HG03025 (cell line): ENCODE data around the gene RNF217.
"Not testable (repeated sequence)": the region's sequence is repeated elsewhere in the genome, so short reads cannot be mapped to it uniquely, and the experiment has no call there.

Experiments
- ATAC-seq: cut with Tn5 transposase; IDR thresholded peaks from one replicate; pipeline ENCODE4 v1.9.1; 2021; ENCODE audit warnings: mild to moderate bottlenecking, moderate library complexity; ENCODE audit not compliant: unreplicated experiment, low FRiP score

RNF217 gene

DNA sequence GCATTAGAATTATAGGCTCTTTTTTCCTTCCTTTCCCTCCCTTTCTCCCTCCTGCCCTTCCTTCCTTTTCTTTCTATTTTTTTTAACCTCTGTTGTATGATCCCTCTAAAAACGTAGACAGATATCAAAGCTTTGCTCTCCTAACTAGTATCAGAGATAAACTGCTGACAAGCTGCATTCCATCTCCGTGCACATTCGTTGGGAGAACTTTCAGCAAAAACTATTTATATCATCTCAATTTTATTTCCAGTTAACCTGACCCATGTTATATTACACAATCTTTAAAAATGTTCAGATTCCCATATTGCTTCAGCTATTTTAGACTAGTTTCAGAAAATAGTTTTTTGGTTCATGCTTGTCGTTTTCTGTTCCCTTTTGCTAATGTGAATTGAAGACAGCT lies 47.3 kb downstream of the RNF217 start:
- no peak for ATAC-seq

DNA sequence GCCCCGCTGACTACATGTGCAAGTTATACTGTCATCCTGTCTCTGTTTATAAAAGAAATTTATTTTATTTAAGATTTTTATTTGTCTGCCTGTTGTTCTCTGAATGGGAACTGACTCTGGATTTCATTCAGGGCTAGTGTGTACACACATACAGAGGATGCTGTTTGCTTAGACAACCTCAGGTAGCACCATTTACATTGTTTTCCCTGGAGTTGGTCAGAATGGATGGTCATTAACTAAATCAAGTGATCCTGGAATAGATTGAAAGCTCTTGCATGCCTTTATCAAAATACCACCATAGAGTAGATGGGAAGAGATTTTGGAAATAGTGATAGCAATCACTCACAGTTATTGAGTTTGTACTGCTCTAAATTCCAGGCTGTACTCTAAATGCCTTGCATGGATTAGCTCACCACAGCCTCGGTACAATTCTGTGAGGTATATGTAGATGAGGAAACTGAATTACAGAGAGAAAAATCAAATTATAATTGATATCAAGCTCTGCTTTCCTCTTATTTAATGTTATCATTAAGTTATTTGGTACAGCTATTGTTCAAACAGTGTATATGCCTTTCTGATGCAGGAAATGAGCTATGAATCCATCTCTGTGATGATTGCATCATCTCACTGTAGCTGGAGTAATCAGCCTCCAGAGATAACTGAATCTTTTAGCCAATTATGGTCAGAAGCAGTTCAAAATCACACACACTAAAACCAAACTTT lies 51.9 kb downstream of the RNF217 start:
- no peak for ATAC-seq

DNA sequence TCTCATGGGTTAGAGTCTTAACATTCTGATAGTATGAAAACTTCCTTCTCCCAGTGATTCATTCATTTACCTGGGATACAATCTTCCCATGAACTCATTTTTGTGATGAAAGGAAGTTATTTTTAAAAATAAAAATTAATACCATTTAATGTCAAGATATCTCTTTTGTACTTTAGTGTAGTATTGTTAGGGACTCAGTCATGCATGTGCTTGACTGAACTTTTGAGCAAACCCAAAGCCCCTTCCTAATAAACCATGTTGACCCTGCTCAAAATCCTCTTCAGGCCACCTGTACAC lies 52.4 kb downstream of the RNF217 start:
- no peak for ATAC-seq

DNA sequence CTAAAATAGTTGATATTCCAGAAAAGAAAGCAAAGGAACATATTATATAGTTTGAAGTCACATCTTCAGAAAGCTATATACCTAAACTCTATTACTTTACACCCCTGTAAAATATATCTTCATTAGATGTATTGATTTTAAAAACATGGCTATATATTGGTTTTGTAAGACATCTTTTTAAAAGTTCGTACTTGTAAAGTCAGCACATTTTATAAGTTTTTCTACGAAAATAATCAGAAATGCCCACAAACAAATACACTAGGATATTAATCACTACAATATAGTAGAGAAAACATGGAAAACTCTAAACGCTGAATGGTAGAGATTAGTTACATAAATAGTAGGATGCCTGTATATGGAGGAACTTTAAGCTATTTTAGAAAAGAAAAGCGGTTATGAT lies 52.9 kb downstream of the RNF217 start:
- no peak for ATAC-seq

DNA sequence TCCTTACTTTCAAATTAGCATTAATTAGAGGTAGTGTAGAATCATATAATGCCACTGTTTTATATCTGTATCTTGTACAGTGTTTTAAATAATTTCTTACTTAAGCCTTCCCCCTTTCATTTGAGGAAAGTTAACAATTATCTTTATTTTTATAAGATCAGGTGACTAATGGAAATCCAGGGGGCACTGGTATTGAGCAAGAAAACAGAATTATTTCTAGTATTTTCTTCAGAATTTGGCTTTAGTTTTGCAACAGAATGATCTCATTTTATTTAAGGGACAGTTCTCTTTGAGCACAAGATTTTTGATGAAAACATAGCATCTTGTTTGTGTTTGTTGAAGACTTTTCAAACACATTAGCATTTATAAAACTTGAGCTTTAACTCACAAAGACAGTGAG lies 55.9 kb downstream of the RNF217 start:
- no peak for ATAC-seq

DNA sequence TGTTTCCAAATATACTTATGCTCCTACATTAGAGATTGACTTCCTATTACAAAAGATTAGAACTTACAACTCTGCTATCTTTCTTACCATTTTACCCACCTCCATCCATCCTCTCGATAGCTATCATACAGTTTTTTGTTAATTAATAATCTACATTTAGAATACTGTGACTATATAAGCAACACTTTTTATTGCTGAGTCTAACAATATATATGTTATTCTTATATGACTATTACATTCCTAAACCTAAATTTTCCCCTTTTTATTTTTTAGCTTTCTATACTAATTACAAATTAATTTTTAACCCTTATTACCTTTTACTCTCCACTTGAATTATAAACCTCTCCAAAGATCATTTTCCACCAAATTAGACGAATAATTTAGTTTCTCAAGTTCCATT lies 57.0 kb downstream of the RNF217 start:
- ATAC-seq = no peak

DNA sequence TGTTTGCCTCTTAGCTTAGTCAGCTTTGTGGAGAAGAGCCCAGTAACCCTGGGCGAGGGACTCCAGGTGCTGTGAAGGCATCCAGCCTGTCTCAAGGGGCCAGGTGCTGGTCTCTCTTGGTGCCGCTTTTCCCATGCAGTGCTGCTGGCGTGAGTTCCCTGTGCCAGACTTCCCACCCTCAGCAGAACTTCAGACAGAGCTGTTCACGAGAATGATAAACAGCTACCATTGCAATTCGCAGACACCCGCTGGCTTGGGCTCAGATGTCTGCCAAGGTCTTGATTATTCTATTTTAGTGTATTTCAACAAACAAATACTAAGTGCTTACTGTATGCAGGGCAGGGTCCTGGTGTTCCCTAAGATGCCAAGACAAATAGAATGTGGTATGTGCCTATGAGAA lies 57.7 kb downstream of the RNF217 start:
- ATAC-seq = no peak

DNA sequence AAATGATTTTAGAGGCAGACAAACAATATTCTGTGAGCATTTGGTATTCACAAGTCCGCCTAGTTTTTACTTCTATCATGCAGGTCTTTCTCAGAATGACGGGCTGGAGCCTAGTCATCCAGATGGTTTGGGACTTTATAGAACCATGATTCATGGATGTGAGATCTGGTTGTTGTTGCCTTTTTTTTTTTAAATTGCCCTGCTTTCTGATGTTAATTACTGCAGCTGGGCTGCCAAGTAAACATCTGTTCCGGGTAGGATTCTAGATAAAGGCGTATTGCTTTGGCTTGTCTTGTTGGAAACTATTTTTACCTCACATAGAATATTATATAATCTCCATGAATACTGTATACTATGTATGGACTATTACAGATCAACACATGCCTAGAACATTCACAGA lies 58.1 kb downstream of the RNF217 start:
- no peak for ATAC-seq

DNA sequence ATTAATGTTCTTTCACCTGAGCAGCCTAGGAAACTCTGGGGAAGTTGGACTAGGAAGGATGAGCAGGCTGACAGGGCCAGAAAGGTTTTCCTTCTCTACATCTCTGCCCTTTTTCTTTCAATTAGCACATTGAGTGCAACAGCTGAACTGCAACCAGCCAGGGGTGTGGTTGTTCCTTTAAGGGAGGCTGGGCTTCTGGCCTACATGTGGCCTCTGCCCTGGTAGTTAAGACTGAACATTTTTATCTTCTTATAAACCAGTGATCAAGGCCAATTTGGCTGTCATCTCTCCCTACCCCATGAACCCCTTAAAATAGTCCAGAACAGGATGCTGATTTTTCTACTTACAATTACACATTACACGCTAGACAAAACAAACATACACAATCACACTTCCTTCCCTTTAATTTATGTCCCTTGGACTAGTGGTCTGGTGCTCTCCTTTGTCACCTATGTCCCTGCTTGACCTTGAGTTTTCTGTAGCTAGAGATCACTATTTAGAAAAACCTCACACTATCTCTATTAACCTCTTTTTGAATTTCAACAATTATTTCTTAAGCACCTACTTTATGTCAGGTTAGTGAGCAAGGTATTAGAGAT lies 60.3 kb downstream of the RNF217 start:
- ATAC-seq = no peak

DNA sequence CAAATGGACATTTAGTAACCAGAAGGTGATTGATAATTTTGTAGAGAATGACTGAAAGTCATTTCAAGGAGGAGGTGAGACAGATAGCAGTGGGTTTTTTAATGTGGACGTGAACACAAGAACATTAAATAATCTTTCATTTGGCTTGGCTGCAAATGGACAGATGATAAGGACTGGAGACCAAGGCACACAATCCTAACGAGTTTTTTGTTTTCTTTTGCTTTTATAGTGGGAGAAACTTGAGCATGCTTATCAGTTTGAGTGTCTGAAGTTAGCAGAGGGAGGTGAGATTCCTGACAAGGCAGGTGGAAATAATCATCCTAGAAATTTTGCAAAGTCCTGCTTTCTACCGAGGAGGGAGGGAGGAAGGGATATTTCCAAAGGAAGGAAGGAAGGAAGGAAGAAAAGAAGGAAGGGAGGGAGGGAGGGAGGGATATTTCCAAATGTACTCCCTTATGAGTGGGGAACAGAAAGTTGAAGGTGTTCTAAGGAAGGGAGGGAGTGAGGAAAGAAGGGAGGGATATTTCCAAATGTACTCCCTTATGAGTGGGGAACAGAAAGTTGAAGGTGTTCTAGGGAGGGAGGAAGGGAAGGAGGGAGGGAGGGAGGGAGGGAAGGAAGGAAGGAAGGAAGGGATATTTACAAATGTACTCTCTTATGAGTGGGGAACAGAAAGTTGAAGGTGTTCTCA lies 63.1 kb downstream of the RNF217 start:
- ATAC-seq = no peak

DNA sequence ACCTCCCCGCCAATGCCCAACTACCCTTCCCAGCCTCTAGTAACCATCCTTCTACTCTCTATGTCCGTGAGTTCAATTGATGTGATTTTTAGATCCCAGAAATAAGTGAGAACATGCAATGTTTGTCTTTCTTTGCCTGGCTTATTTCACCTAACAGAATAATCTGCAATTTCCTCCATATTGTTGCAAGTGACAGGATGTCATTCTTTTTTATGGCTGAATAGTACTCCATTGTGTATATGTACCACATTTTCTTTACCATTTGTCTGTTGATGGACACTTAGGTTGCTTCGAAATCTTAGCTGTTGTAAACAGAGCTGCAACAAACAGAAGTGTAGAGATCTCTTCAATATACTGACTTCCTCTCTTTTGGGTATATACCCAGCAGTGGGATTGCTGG lies 65.0 kb downstream of the RNF217 start:
- ATAC-seq = no peak

DNA sequence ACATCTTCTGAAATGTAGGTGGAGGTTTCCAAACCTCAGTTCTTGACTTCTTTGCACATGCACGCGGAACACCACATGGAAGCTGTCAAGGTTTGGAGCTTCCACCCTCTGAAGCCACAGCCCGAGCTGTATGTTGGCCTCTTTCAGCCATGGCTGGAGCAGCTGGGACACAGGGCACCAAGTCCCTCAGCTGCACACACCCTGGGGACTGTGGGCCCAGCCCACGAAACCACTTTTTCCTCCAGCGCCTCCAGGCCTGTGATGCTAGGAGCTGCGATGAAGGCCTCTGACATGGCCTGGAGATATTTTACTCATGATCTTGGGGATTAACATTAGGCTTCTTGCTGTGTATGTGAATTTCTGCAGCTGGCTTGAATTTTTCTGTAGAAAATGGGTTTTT lies 68.7 kb downstream of the RNF217 start:
- ATAC-seq = no peak

DNA sequence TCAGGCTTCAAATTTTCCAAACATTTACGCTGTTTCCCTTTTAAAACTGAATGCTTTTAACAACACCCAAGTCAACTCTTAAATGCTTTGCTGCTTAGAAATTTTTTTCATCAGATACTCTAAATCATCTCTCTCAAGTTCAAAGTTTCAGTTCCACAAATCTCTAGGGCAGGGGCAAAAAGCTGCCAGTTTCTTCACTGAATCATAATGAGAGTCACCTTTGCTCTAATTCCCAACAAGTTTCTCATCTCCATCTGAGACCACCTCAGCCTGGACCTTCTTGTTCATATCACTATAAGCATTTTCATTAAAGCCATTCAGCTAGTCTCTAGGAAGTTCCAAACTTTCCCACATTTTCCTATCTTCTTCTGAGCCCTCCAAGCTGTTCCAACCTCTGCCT lies 69.1 kb downstream of the RNF217 start:
- no peak for ATAC-seq

DNA sequence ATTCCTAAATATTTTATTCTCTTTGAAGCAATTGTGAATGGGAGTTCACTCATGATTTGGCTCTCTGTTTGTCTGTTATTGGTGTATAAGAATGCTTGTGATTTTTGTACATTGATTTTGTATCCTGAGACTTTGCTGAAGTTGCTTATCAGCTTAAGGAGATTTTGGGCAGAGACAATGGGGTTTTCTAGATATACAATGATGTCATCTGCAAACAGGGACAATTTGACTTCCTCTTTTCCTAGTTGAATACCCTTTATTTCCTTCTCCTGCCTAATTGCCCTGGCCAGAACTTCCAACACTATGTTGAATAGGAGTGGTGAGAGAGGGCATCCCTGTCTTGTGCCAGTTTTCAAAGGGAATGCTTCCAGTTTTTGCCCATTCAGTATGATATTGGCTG lies 72.7 kb downstream of the RNF217 start:
- ATAC-seq = not testable (repeated sequence)

DNA sequence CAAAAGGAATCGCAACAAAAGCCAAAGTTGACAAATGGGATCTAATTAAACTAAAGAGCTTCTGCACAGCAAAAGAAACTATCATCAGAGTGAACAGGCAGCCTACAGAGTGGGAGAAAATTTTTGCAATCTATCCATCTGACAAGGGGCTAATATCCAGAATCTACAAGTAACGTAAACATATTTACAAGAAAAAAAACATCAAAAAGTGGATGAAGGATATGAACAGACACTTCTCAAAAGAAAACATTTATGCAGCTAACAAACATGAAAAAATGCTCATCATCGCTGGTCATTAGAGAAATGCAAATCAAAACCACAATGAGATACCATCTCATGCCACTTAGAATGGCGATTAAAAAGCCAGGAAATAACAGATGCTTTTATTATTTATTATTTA lies 74.2 kb downstream of the RNF217 start:
- ATAC-seq = not testable (repeated sequence)

DNA sequence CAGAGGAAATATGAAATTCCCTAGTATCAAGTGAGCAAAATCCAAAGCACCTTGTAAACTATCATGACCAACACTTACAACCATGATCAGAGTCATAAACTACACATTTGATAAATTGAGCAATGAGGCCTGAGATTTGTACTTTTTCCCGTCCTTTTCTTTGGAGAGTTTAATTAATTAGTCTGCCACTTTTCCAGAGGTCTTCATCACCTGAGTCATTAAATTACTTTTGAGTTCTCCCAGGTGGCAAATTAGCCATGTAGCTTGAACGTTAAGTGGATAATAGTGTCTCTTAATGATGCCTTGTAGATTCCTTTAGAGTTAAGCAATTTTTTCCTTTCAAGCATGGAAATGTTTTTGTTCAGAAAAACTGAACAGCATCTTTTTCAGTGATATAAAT lies 75.6 kb downstream of the RNF217 start:
- ATAC-seq = no peak

DNA sequence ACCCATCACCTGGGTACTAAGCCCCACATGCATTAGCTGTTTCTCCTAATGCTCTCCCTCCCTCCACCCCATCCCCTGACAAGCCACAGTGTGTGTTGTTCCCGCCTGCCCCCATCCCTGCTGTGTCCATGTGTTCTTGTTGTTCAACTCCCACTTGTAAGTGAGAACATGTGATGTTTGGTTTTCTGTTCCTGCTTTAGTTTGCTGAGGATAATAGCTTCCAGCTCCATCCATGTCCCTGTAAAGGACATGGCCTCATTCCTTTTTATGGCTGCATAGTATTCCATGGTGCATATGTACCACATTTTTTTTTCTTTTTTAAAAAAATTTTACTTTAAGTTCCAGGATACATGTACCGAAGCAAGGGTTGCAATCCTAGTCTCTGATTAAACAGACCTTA lies 76.7 kb downstream of the RNF217 start:
- ATAC-seq = no peak

DNA sequence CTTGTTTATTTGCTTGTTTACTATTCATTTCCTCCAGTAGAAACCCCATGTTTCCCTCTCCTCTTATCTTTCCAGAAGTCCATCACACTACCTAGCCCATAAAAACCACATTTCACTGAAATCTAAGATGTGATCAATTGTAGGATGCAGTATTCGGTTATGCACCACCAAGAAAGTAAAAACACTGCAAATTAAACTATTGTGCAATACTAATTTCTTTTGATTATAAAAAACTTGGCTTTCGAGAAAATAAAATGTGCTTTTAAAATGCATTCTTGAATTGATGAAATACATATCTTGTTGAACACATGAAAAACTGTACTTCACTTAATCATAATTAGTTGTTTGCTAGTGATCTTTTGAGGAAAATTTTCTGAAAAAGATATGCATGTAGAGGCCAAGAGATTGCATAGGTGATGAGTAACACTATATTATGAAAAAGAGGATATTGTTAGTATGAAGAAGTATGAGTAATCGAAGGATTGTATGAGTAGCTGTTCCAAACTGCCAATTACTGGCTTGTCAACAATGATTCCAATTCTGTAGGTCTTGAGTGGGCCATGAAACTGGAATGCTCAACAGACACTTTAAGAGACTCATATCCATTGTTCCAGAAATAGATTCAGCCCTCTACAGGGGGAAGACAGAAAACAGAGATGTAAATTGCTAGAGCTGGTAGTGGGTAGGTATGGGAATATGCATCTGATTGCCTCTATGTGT lies 79.7 kb downstream of the RNF217 start:
- ATAC-seq = no peak

DNA sequence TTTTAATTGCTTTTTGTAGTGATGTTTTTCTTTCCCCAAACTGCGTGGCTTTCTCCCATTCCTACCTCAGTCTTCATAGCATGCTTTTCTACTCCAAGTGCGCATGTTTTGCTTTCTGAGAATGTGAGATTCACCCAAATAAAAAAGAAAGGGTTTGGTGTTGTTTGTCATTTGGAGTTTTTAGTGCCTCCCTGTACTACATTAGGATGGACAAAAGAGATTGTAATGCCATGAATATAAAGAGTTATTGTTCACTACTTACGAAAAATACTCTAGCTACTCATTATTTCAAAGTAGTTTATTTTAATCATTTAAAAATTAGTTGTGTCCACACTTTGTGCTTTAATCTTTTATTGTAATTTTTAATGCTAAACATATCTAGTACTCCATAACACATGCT lies 81.8 kb downstream of the RNF217 start:
- no peak for ATAC-seq

DNA sequence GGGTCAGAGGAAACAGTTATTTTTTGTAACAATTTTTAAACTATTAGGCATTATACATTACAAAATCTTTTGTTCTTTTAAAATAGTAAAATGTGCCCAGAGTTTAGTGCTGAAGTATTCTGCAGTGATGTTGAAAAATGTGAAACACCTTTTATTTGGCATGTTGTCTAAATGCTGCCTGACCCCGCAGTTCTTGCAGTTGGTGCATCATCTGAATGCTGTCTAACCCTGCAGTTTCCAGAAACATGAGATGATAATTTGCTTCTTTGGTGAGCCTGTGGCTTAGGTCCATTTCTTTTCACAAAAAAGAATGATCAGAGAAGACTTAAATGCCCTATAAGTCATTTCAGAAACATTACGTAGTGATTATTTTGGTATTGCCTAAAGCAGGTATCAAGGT lies 82.4 kb downstream of the RNF217 start:
- no peak for ATAC-seq

DNA sequence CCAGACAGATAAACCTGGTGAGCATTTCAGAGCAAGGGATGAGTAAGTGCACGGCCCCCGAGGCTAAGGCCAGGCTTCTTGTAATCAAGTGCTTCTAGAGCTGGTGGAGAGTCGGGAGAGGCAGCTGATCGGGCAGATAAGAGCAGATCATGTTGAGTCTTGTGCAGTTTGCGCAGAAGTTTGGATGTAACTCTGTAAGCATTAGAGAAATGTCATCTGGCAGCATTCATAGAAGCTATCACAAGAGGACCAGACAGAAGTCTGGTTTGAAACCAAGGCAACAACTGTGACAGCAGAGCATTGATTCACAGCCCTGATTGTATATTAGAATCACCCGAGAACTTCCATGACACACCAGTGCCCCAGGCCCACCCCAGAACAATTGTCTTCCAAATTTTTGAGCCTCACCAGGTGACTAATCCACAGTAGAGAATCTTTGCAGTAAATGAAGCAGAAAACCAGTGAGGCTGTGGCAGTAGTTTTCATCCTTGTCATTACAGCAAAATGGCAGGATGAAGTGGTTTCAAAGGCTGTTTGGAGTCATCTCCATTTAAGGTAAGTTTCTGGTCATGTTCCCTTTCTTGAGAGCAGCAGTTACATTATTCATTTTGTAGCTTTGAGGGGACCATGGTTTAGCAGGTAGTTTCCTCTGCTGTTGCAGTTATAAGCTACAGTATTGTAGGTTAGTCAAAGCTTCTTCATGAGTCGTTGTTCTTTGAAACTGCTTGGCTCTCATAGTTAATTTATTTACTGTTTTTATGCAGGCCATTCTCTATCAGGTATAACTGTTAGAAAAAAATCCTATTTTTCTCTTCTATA lies 84.1 kb downstream of the RNF217 start:
- no peak for ATAC-seq
